GM12892 (cell line): Measurements from ENCODE around the gene MYOF.

Source experiments
- POLR2A ChIP-seq: IDR thresholded peaks from 2 replicates; pipeline ENCODE4 v1.6.1; 2011; ENCODE audit warnings: low read depth, low read length, control low read depth
- POLR2AphosphoS5 ChIP-seq: IDR thresholded peaks from 2 replicates; pipeline ENCODE4 v1.6.1; 2011; ENCODE audit warnings: low read depth, low read length, control low read depth
- TAF1 ChIP-seq: IDR thresholded peaks from 2 replicates; pipeline ENCODE4 v1.6.1; 2011; ENCODE audit warnings: low read depth, mild to moderate bottlenecking, control low read depth, low read length, borderline replicate concordance

- TF ChIP-seq TAF1 = no peak
- no peak for TF ChIP-seq POLR2A
- TF ChIP-seq POLR2AphosphoS5 = no peak
Observed at GRCh38 chr10:93367664-93368063, 114.5 kb downstream of the MYOF start.
